Middle frontal gyrus (tissue), 1 donor: ENCODE data around the gene TBL3.

Experiments
- DNase-seq: peaks from one replicate; pipeline ENCODE4 v3.0.0-alpha.2; 2015; ENCODE audit warnings: low spot score; ENCODE audit errors: extremely low spot score

TBL3 gene

DNA sequence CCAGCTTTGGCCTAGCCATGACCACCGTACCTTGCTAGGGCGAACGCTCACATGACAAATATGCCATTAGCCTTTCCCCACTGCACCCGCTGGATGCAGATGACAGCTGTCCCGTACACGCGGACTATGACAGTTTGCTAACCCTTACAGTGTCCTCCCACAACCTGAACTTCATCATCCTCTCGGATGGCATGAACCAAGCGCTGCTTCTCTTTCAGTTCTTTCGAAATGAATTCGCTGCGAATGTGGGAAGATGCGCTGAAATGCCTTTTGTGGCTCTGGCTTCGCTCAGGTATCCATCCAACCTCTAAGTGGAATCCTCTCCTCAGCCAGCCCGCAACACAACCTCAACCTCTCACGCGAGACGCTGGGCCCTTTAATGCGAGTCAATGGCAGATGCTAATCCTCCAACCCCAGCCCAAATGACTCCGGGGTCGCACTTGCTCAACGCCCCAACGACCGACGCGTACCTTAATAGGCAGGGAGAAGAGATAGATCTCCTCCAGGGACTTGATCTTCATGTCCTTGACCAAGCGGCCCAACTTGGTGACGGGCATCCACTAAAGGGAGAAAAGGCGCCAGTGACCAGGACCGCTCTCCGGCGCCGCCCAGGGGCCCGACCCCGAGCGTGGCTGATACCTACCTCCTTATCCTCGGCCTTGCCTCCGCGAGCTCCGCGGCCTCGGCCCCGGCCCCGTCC, 7.9 kb upstream of the TBL3 start:
- DNase-seq = no peak

DNA sequence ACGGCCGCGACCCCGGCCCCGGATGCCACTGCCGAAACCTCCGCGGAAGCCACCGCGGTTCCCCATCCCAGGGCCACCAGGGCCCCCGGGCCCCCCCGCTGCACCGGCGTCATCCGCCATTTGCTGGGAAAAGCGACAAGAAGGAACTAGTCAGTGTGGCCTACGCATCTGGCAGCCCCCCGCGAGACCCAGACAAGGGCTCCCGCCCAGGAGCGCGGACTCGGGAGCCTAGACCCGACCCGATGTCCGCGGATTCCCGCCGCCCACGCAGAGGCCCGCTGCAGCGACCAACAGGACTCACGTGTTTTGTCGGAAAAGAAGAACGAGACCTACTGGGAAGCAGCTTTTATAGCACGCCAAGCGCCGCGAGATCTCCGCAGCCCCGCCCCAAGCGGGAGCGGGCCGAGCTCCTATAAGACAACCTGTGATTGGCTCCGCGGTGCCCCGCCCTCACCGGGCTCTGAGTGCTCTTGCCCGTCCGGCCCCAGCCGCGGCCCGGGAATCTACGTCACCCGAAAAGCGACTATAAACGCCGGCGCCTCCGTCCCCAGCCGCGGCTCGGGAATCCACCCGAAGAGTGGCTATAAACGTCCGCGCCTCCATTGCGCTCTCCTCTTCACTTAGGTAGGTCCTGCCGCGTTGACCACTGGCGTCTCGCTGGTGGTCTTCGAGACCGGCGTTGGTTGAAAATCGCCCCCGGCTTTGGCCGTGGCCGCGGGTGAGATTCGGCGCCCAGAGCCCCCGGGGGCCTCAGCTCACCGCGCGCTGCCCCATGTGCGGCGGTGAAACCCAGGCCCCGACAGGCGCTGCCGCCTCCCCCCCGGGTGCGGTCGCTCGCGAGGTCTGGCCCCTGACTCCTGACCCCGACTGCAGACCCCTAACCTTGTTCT, 7.1 kb upstream of the TBL3 start, which contains the start of gene RPS2:
Gene RPS2, minus strand, starts transcription at position 321 of the 890 bp plus-strand sequence. Its CDS starts 201 bp downstream, at position 120.
- peak; percentile 96 for DNase-seq

DNA sequence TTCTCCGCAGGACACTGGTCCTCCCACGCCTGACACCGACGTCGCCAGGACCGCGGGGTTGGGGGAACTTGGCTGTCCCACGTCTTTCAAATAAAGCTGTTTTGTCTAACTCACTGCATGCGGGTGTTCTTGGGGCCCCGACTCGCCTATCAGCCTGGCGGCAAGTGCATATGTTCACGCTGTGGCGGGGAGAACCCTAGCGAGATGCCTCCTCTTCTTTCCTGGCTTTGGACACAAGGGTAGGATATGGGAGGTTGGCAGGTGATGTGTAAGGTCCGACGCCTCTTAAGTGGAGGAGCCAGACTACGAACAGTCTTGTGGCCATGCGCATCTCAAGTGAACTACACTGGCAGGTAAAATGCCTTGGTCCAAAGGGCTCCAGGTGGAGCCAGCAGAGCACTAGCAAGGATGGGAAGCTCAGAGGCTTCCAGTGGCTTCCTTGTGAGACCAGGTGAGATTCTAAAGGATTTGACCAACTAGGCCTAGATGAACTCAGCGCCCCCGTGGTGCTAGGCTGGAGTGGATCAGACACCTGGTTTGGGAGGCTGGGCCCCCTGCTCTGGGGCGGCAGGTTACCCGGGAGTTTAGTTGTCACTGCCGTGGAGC, 6.4 kb upstream of the TBL3 start:
- no peak for DNase-seq

DNA sequence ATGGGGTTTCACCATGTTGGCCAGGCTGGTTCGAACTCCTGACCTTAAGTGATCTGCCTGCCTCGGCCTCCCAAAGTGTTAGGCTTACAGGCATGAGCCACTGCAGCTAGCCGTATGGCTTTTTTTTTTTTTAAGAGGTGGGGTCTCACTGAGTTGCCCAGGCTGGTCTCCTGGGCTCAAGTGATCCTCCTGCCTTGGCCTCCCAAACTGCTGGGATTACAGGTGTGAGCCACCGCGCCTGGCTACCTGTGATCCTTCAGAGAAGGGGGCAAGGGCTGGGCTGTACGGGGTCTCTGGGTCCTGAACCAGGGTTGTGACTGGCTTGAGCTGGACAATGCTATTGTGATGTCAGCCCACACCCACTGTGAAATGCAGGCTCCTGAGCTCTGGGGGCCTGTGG, 5.4 kb upstream of the TBL3 start, which contains the start of gene RNF151:
Gene RNF151, plus strand, starts transcription at position 397 of the 400 bp plus-strand sequence. CDS start 26 bp downstream, outside the sequence.
- no peak for DNase-seq

DNA sequence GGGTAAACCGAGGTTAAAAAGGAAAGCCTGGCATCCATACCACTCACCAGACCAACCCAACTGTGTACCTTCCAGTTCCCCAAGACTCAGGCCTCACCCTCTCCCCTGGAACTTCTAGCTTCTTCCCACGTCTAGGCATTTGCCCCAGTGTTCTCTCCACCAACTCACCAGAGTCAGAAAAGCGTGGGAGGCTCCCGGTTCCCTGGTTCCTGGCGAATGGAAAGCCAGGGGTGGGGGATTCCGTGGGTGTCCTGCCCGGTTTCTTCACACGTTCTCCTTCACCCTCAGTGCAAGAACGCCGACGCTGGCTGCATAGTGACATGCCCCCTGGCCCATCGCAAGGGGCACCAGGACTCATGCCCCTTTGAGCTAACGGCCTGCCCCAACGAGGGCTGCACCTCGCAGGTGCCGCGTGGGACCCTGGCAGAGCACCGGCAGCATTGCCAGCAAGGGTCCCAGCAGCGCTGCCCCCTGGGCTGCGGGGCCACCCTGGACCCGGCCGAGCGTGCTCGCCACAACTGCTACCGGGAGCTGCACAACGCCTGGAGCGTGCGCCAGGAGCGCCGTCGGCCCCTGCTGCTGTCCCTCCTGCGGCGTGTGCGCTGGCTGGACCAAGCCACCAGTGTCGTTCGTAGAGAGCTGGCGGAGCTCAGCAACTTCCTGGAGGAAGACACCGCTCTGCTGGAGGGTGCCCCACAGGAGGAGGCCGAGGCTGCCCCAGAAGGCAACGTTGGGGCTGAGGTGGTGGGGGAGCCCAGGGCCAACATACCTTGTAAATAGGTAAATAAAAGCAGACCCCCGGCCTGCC, 3.5 kb upstream of the TBL3 start:
- no peak for DNase-seq

DNA sequence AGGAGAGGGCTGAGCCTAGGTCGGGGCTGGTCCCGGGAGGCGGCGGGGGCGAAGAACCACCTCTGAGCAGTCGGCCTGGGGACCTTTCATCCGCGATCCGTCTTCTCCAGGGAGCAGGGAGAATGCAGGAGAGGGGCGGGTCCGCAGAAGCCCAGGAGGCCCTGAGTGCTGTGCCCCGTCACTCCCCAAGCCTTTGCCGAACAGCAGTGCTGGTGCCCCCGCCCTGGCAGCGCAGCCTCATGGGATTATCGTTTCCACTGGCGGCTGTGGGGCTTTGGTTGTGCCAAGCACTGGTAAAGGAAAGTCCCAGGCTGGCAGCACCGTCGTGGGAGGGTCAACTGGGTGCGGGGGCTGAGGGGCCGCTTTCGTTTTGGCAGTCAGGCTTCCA, 631 bp downstream of the TBL3 start:
- no peak for DNase-seq

DNA sequence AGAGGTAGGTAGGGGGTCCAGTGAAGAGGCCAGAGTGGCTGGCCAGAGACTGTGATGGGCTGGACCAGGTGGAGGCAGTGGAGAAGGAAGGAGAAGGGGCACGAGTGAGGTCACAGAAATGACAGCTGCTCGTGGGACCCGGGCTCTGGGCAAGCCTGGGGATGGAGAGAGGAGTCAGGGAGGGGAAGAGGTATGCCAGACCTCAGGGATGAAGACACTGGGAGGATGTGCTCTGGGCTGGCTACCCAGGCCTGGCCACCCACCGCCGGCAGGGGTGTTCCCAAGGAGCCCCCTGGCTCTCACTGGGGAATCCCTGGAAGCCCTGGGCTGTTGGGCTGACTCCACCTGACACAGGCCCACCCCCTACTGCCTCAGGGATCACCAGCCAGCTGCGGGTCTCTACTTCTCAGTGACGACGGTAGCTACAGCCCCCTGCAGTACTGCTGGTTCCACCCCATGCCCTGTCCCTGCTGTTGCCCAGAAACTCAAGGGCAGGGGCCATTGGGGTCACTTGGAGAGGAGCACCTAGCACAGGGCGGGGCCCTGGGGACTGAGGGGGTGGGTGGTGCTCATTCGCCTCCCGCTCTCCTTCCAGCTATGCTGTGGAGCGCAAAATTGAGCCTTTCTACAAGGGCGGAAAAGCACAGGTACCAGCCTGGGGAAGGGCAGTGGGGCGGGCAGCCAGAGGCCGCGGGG, 1.8 kb downstream of the TBL3 start:
- no peak for DNase-seq

DNA sequence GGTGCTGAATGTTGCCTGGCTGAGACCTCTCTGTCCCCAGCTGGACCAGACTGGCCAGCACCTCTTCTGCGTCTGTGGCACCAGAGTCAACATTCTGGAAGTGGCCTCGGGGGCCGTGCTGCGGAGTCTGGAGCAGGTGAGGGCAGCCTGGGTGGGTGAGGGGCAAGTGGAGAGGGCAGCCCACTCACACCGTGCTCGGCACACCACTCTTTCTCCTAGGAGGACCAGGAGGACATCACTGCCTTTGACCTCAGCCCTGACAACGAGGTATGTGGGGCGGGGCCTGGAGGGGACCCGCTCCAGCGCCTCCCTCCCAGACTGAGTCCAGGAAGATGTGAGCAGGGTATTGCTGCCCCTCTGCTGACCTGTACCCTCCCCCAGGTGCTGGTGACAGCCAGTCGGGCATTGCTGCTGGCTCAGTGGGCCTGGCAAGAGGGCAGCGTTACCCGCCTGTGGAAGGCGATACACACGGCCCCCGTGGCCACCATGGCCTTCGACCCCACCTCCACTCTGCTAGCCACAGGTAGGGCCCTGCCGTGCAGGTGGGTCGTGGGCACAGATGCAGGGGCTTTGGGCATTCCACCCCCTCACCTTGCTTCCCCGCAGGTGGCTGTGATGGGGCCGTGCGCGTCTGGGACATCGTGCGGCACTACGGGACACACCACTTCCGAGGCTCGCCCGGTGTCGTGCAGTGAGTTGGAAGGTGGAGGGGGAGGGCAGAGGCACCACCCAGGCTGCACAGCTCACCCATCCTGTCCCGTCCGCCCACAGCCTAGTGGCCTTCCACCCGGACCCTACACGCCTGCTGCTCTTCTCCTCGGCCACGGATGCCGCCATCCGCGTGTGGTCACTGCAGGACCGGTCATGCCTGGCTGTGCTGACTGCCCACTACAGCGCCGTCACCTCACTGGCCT, 2.6 kb downstream of the TBL3 start:
- DNase-seq = no peak

DNA sequence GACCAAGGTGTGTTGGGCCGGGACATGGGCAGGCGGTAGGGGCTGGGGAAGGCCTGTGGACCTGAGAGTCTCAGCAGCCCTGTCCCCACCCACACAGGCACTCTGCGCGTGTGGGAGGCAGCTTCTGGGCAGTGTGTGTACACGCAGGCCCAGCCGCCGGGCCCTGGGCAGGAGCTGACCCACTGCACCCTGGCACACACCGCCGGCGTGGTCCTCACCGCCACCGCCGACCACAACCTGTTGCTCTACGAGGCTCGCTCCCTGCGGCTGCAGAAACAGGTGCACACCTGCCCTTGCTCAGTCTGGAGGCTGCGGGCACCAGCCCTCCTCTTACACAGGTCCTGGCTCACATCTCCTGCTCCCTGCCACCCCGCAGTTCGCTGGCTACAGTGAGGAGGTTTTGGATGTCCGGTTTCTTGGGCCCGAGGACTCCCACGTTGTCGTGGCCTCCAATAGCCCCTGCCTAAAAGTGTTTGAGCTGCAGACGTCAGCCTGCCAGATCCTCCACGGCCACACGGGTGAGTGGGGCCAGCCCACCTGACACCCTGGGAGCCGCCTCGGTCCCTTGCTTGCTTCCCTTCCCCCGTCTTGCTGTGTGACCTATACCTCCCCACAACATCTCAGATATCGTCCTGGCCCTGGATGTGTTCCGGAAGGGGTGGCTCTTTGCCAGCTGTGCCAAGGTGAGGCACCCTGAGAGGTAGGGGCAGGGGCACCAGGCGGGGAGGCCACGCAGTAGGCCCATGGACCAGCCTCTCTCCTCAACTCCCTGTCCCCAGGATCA, 3.8 kb downstream of the TBL3 start:
- no peak for DNase-seq

DNA sequence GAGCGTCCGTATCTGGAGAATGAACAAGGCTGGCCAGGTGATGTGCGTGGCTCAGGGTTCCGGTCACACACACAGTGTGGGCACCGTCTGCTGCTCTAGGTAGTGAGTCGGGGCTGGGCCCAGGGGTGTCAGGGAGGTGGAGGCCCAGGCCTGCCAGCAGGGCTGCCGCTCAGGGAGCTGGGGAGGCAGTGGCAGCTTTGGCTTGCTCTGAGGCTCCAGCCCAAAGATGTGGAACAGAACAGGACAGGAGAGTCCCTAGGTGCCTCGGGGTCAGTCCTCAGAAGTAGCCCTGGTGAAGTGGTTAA, 4.3 kb downstream of the TBL3 start:
- no peak for DNase-seq

DNA sequence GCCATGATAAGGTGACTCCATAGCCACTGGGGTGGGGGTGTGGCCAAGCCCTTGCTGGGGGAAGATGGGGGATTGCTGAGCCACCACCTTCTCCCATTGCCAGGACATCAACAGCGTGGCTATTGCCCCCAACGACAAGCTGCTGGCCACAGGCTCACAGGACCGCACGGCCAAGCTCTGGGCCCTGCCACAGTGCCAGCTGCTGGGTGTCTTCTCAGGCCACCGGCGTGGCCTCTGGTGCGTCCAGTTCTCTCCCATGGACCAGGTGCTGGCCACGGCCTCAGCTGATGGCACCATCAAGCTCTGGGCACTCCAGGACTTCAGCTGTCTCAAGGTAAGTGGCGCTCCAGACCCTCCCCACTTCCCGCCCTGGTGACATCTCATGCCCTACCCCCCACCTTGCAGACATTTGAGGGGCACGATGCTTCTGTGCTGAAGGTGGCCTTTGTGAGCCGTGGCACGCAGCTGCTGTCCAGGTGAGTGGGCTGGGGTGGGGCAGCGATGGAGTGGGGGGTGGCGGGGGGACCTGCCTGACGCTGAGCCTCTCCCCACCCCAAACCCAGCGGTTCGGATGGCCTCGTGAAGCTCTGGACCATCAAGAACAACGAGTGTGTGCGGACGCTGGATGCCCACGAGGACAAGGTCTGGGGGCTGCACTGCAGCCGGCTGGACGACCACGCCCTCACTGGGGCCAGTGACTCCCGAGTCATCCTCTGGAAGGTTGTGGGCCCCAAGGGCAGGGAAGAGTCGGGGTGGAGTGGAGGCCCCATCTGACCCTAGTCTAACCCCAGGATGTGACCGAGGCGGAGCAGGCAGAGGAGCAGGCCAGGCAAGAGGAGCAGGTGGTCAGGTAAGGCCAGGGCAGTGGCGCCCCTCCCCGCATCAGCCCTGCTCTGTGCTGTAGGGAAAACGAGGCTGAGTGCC, 5.4 kb downstream of the TBL3 start:
- DNase-seq = no peak

DNA sequence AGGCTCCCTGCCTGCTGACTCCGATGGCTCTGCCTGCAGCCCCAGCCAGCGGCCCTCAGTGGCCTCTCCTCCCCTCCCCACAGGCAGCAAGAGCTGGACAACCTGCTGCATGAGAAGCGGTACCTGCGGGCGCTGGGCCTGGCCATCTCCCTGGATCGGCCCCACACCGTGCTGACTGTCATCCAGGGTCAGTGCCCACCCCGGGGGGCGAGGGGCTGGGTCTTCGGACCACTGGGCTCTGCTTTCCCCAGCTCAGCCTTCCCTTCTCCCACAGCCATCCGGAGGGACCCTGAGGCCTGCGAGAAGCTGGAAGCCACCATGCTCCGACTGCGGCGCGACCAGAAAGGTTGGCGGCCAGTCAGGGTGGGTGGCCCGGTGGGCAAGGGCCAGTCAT, 6.0 kb downstream of the TBL3 start:
- DNase-seq = no peak

DNA sequence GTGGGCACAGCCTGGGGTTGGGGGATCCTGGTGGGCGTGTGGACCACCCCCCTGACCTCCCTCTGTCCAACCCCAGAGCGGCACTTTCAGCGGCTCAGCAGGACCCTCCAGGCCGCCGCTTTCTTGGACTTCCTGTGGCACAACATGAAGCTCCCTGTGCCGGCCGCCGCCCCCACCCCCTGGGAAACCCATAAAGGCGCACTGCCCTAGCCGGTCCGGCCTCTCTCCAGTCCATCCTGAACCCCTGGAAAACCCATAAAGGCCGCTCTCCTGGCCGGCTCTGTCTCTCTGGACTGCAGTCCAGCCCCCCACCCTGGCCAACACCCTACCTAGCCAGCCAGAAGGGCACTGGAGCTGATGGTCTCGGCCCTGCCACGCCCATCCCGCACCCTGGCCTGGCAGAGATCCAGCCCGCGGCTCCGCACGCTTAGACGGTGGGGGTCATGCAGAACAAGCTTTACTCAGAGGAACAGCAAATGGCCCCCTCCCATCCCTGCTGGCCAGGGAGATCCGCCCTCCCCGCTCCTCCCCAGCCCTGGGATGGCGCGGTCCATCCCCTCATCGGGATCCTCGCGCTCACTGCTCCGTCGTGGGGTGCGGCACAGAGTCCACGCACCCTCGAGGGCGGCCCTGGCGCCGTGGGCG, 6.7 kb downstream of the TBL3 start:
- DNase-seq = no peak

DNA sequence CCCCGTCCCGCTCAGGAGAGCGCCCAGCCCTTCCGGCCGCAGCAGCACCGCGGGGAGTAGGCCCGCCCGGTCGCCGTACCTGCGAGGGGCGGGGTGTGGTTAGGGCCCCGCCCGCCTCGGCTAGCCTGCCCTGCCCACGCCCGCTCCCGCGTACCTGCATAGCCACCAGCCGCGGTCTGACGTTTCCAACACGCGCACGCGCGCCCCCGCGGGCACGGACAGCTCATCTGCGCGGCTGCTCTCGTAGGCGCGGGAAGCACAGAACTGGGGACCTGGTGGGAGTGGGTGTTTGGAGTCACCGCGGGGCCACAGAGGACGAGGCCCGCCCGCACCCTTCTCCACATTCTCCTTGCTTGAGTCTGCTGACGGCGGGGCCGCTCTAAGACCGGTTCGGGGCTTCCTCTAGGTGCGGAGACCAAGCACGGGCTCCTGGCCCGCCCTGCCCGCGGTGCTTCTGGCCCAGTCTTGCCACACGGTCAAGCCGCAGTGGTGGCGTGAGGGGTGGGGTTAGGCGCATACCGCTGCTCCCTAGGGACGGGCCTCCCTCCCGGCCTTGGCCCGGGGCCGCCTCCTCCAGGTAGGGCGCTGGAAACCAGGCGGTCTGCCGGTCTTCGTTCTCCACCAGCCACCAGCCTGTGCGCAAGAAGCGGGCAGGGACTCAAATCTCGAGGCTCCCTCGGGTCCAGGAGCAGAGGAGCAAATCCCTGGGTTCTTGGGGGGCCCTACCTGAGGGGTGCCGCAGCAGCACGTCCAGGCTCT, 7.6 kb downstream of the TBL3 start:
- DNase-seq = no peak

DNA sequence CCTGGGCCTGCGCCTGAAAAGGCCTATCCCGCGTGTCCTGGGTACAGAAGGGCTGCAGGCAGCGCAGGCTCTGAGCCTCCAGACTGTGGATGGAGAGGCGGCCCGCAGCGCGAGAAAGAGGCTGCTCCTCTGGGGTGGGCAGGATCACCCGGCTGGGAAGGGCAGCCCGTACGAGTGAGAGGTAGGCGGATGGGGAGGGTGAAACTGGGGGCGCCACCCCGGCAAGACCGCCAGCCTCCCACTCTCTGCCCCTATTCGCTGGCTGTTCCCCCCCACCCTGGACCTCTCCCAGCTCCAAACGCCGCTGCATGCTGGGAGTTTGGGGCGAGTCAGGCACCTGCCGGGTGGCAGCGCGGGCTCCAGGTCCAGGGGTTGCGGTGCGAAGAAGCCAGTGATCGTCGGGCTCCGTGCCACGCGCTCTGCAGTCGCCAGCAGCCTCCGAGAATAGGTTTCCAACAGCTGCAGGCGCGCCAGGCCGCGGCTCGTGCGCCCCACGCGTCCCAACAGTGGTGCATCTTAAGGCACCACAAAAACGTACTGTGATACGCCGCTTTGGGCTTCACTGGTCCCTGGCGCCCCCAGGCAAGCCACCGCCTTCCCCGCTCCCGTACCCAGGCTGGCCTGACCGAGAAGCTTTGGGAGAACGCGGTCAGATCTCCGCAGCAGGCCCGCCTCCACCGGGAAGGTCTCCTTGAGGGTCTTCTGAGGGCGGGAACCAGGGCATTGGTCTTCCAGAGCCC, 8.3 kb downstream of the TBL3 start:
- no peak for DNase-seq

DNA sequence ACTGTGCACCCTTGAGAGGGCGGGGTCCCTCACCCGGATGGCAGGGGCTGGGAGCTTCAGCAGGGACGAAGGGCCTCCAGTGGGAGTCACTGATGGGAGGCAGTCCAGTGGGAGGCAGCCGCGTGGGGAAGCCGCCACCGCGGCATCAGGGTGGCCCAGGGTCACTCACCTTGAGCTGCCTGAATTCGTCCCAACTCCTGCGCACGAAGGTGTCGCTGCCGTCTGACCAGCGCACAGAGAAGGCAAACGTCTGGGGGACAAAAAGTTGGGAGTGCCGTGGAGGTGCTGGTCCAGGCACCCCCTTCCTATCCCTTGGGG, 8.9 kb downstream of the TBL3 start:
- no peak for DNase-seq
